ENCODE data around the gene THUMPD3. TPM values are rescaled to one million over a fixed set of nuclear protein-coding genes. Genes with fewer than 3 reads are reported as not detected.

THUMPD3 gene
- total and polyA plus RNA-seq, 2 of the 13 experiments (the other 11 are each of a cell fraction or from before 2014, with no cell fraction given) = 31.2 to 44.1 TPM

DNA sequence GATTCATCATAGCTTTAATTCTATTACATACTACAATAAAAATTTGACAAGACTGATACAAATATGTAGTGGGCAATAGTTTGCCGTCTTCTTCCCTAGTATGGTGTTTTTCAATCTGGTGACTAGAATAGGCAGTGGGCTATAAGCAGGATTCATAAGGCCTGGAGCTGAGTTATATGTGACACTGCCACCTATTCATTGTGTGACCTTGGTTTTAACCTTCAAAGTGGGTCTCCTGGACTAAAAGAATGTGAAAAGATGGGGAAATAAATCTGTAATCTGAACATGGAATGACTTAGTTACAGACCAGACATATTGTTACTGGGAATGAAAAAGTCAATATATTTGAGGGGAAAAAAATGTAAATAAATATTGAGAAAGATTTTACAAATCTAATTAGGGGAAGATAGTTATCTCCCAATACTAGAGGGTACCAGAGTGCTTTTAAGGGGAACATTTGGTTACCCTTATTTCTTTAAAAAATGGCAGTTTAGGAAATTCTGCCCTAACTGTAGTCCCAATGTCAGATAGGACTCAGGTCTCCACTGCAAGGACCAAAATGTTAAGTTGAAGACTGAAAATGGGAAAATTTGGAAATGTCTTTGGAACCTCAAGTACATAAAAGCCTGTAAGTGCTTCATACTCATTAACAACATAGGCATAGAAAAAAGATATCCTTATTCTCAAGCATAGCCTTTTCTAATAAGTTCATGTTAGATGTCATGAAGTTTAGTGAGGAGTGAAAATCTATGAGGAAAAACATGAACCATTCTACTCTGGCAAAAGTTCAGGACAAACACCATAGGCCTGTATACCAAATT is 23.9 kb downstream of the THUMPD3 start (continued):
- no peak for TF ChIP-seq MAZ (IDR thresholded peaks at IDR 0.05; ENCODE audit: borderline replicate concordance, low read depth, low read length)
- TF ChIP-seq MAZ (CRISPR knock-in tag; IDR thresholded peaks at IDR 0.05; ENCODE audit: low read depth) = no peak
- TF ChIP-seq ZNF460 (CRISPR knock-in tag; IDR thresholded peaks at IDR 0.05; ENCODE audit: borderline replicate concordance) = no peak
- no peak for TF ChIP-seq ZBTB49 (CRISPR knock-in tag; IDR thresholded peaks at IDR 0.05; ENCODE audit: borderline replicate concordance)
- TF ChIP-seq, protein P1, sequence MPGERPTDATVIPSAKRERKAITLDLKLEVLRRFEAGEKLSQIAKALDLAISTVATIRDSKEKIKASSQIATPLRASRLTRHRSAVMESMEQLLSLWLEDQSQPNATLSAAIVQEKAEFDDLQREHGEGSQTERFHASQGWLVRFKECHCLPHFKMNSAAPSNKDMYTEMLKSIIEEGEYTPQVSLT (CRISPR knock-in tag; IDR thresholded peaks at IDR 0.05; ENCODE audit: borderline replicate concordance, low read depth) = no peak
- TF ChIP-seq NONO (IDR thresholded peaks at IDR 0.05) = no peak
- TF ChIP-seq NONO (CRISPR knock-in tag; conservative IDR thresholded peaks at IDR 0.05) = no peak
- no peak; the same call in 1 of the 2 replicates for TF ChIP-seq POLR2AphosphoS5 (IDR thresholded peaks at IDR 0.05; ENCODE audit: low read depth, low read length)
- no peak for TF ChIP-seq PPARG (CRISPR knock-in tag; conservative IDR thresholded peaks at IDR 0.05)
- no peak for TF ChIP-seq BCLAF1 (IDR thresholded peaks at IDR 0.05)
- no peak for TF ChIP-seq ZNF75D (CRISPR knock-in tag; IDR thresholded peaks at IDR 0.05; ENCODE audit: borderline replicate concordance)
- no peak for TF ChIP-seq SNAI1 (CRISPR knock-in tag; IDR thresholded peaks at IDR 0.05; ENCODE audit: borderline replicate concordance)
- TF ChIP-seq HNRNPK (IDR thresholded peaks at IDR 0.05; ENCODE audit: low read depth, low read length, poor library complexity, severe bottlenecking) = peak; percentile 66
- TF ChIP-seq IKZF1 (IDR thresholded peaks at IDR 0.05) = no peak
- TF ChIP-seq SRY (CRISPR knock-in tag; IDR thresholded peaks at IDR 0.05) = no peak
- TF ChIP-seq RXRA (CRISPR knock-in tag; IDR thresholded peaks at IDR 0.05) = no peak
- TF ChIP-seq RBM39 (IDR thresholded peaks at IDR 0.05; ENCODE audit: low read depth, low read length, poor library complexity, severe bottlenecking) = no peak
- TF ChIP-seq, protein P2, sequence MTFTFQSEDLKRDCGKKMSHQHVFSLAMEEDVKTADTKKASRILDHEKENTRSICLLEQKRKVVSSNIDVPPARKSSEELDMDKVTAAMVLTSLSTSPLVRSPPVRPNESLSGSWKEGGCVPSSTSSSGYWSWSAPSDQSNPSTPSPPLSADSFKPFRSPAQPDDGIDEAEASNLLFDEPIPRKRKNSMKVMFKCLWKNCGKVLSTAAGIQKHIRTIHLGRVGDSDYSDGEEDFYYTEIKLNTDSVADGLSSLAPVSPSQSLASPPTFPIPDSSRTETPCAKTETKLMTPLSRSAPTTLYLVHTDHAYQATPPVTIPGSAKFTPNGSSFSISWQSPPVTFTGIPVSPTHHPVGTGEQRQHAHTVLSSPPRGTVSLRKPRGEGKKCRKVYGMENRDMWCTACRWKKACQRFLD (CRISPR knock-in tag; IDR thresholded peaks at IDR 0.05; ENCODE audit: borderline replicate concordance) = no peak
- no peak for TF ChIP-seq PHB2 (IDR thresholded peaks at IDR 0.05; ENCODE audit: partially characterized antibody)
- no peak for TF ChIP-seq KLF13 (CRISPR knock-in tag; IDR thresholded peaks at IDR 0.05)

All from HepG2 (cell line).